Stimulated activated CD4-positive, alpha-beta T cell treated with anti-CD3 and anti-CD28 coated beads, Interleukin-12 subunit alpha, Interleukin-12 subunit beta, amount 100 ng/mL, for 4 hours (primary cell): Measurements from ENCODE around the gene ZNF93.
"Not testable (repeated sequence)": the region's sequence is repeated elsewhere in the genome, so short reads cannot be mapped to it uniquely, and the experiment has no call there.

Experiments
- DNase-seq: peaks from one replicate; pipeline ENCODE4 v3.0.0-alpha.2; 2020

Gene ZNF93

DNA sequence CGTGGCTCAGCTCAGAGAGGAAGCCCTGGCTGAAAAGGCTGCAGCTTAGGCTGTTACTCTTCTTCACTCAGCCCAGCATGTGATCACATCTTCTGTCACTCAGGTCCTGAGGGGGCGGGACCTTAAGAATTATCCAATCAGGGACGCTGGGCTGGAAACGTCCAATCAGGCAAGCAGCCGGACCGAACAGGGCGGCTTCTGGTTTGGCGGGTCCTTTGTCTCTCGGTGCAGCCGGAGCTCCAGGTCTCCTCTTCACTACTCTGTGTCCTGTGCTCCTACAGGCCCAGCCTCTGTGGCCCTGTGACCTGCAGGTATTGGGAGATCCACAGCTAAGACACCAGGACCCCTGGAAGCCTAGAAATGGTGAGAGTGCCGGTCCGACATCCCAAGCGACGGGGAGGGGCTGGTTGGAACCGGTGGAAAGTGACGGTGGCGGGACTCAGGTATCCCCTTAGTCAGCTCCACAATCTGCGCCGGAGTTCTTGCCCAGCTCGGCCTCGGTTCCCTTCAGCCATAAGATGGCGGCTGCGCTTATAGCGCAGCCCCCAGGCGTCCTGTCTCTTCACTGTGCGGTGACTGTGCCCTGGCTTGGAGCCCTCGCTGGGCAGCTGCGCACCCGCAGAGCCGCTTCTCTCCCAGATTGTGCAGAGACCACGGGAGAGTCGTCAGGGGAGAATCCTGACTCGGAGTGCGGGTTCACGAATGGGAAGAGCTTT, at the start of gene ZNF93:
Gene ZNF93, plus strand, starts transcription at position 218 of the 716 bp plus-strand sequence. Its CDS starts 143 bp downstream, at position 361.
- DNase-seq = peak; percentile 81

DNA sequence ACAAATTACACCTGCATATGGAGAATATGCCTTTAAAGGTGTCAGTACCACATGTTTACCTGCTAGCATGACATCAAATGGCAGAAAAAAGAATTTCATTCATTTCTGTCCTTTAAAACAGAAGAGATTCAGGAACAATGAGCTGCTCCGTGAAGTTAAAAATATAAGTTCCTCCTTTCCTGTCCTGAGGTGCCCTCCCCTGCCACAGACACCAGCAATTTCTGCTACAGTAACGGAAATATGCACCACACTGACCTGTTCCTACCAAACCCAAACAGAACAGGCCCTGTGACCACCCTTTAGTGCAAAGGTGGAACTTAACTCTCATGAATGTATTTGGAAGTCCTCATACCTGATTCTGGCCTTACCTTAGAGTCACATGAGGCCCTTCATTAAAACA, 49.0 kb upstream of the ZNF93 start:
- DNase-seq = not testable (repeated sequence)

DNA sequence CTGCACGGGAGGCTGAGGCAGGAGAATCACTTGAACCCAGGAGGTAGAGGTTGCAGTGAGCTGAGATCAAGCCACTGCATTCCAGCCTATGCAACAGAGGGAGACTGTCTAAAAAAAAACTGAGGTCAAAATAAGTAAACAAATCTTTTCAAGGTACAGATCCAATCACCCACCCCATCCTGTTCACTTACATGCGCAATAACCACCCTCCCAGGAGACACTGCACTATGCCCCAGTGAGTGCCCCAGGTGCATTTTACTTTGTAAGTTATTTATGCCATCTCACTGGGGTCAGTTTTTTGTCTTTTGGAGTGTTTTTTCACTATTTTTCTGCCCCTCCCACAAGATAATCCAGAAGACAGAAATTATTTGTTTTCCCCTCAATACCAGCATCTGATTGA, 42.0 kb upstream of the ZNF93 start:
- DNase-seq = no peak

DNA sequence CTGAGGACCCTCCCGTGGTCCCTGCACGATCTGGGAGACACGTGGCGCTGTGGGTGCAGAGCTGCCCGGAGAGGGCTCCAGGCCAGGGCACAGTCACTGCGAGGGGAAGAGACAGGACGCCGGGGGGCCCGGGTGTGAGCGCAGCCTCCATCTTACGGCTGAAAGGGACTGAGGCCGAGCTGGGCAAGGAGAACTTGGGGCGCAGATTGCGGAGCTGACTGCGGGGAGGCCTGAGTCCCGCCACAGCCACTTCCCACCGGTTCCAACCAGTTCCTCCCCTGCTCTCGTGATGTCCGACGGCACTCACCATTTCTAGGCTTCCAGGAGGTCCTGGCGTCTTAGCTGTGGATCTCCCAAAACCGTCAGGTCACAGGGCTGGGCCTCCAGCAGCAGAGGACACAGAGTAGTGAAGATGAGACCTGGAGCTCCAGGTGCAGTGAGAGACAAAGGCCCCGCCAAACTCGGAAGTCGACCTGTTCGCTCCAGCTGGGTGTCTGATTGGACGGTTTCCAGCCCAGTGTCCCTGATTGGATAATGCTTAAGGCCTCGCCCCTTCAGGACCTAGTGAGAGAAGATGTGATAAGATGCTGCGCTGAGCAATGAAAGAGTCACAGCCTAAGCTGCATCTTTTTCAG, 39.9 kb upstream of the ZNF93 start:
- peak; percentile 26 for DNase-seq

DNA sequence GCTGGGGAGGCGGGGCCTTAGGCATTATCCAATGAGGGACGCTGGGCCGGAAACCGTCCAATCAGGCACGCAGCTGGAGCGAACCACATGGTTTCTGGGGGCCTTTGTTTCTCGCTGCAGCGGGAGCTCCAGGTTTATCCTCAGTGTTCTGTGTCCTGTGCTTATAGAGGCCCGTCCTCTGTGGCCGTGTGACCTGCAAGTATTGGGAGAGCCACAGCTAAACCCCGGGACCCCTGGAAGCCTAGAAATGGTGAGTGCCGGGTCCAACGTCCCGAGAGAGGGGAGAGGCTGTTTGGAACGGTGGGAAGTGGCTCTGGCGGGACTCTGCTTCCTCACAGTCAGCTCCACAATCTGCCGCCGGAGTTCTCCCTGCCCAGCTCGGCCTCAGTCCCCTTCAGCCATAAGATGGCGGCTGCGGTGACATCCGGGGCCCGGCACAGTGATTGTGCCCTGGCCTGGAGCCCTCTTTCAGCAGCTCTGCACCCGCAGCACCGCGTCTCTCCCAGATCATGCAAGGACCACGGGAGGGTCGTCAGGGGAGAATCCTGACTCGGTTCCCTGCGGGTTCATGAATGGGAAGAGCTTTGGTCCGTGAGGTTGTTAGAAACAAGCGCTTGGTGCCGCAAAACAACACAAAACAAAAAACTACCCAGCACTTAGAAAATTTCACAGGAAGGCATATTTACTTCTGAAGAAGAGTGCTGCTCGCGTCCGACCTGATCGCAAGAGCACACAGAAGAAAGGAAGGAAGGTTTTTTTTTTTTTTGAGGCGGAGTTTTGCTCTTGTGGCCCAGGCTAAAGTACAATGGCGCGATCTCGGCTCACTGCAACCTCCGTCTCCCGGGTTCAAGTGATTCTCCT, 34.8 kb upstream of the ZNF93 start, which contains the start of gene ZNF253:
Gene ZNF253, plus strand, starts transcription at position 133 of the 861 bp plus-strand sequence. Its CDS starts 115 bp downstream, at position 248.
- DNase-seq = peak; percentile 93

DNA sequence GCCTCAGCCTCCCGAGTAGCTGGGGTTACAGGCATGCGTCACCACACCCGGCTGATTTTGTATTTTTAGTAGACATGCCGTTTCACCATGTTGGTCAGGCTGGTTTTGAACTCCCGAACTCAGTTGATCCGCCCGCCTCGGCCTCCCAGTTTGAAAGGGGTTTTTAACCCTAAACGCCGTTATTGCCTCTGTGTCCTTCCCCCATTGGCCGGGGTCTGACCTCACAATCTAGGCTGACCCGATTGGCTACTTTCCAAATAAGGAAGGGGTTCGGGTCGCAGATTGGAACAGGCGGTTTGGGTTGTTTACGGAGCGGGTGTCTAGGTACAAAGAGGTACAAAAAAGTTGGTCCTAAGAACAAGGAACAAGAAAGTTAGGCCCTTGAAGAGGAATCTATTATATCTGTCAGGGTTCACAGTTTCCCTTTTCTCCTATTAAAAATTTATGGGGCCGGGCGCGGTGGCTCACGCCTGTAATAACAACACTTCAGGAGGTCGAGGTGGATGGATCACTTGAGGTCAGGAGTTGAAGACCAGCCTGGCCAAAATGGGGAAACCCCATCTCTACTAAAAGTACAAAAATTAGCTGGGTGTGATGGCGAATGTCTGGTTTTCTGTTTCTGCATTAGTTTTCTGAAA, 34.0 kb upstream of the ZNF93 start:
- peak; percentile 26 for DNase-seq

DNA sequence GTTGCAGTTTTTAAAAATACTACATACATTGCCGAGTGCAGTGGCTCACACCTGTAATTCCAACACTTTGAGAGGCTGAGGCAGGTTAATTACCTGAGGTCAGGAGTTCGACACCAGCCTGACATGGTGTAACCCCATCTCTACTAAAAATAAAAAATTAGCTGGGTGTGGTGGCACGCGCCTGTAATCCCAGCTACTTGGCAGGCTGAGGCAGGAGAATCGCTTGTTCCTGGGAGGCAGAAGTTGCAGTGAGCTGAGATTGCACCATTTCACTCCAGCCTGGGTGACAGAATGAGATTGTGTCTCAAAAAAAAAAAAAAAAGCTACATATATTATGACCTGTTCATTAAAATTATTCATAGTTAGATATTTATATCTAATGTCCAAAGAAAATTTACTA, 30.7 kb upstream of the ZNF93 start:
- DNase-seq = not testable (repeated sequence)

DNA sequence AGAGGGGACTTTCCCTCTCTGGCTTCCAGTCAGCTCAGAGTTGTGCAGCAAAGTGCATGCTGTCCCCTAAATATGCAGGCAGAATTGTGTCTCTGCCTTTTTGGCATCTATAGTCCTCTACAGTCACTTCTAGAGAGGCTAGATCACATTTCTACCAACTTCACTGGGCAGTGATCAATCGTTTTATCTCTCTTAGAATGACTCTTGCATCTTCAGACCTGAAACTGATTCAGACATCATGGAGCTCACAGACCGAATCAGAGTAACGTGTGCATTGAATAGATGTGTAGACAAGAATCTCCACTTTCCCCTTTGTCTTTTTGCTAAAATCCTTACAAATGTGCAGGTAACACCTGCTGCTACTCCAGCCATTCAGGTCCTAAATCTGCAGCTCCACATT, 28.8 kb upstream of the ZNF93 start:
- DNase-seq = no peak

DNA sequence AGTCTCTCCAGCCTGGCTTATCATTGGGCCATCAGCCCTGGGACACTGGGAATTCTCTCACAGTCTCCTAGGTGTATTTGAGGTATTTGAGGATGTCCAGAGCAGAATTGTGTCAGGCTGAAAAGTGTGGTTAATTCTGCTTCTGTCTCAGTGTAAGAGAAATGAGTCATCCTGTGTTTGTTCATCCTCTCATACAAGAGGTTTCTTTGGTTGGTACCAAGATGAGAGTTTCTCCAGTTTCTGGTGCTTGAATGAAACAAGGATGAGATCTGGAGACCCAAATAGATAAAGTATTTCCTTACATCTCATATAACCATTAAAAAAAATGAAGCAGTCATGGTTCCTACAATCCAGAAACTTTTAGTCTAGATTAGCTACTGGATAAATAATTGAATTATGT, 27.4 kb upstream of the ZNF93 start:
- DNase-seq = no peak

DNA sequence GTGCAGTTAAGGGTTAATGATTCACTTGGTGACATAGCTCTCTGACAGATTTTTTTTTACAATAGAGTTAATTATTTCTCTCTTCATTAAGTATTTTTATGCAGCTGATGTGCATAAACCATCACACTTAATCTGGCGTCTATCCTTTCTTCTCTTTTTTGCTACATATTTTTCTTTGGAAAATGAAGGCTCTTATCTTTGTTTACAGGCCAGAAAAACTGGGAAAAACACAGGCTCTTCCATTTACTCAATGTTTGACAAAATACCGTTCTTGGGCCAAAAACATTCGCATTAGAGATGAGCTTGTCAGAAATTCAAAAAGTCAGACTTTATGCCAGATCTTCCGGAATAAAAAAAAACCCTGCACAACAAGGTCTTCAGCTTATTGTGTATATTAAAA, 23.0 kb upstream of the ZNF93 start:
- no peak for DNase-seq

DNA sequence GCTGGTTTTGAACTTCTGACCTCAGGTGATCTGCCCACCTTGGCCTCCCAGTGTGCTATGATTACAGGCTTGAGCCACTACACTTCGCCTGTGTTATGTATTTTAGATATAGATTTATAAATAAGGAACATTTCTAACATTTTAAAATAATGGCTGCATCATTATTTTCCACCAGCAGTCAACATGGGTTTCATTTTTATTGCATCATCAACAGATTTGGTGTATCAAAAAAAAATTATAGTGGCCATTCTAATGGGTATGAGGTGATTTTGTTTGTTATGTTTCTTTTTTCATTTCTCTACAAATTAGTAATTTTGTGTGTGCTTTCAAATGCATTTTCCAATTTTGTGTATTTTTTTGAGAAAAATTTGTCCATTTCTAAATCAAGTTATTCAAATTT, 16.2 kb upstream of the ZNF93 start:
- no peak for DNase-seq

DNA sequence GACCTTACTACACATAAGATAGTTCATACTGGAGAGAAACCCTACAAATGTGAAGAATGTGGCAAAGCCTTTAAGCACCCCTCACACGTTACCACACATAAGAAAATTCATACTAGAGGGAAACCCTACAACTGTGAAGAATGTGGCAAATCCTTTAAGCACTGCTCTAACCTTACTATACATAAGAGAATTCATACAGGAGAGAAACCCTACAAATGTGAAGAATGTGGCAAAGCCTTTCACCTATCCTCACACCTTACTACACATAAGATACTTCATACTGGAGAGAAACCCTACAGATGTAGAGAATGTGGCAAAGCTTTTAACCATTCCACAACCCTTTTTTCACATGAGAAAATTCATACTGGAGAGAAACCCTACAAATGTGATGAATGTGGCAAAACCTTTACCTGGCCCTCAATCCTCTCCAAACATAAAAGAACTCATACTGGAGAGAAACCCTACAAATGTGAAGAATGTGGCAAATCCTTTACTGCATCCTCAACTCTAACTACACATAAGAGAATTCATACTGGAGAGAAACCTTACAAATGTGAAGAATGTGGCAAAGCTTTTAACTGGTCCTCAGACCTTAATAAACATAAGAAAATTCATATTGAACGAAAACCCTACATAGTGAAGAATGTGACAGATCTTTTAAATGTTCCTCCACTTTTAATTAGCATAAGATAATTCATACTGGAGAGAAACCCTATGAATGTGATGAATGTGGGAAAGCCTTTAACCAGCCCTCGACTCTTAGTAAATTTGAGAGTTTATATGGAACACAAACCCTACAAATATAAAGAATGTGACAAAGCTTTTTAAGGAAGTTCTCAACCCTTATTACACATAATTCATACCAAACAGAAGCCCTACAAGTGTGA, 8.4 kb upstream of the ZNF93 start:
- DNase-seq = not testable (repeated sequence)

DNA sequence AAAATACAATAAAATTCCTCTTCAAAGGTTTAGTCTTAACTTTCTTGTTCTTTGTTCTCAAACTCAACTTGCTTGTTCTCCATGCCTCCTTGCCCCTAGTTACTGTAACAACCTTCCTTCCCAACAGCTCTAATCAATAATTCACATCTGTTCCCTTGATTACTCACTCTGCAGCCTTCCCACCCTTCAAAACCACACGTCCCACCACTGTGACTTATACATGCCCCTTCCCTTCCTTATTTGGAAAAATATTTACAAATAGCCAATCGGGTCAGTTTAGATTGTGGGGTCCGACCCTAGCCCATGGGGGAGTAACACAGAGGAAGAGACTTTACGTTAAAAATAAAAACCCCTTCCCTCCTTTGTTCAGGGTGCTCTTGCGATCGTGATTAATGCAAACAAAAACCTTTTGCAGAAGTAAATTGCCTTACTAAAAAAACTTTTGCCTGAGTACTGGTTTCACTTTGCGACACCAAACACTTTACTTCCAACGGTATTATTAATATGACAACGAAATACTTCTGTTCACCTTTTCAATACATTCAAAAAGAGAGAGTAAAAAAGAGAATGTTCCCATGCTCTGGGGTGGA, 512 bp upstream of the ZNF93 start:
- DNase-seq = no peak

DNA sequence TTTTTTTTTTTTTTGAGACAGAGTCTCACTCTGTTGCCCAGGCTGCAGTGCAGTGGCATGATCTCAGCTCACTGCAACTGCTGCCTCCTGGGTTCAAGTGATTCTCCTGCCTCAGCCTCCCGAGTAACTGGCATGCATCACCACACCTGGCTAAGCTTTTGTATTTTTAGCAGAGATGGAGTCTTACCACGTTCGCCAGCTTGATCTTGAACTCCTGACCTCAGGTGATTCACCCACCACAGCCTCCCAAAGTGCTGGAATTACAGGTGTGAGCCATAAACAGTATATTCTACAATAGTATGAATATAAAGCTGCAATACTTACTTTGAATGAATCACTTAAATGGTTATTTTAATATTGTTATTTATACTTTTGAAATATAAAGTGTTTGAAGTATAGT, 6.8 kb downstream of the ZNF93 start:
- DNase-seq = not testable (repeated sequence)

DNA sequence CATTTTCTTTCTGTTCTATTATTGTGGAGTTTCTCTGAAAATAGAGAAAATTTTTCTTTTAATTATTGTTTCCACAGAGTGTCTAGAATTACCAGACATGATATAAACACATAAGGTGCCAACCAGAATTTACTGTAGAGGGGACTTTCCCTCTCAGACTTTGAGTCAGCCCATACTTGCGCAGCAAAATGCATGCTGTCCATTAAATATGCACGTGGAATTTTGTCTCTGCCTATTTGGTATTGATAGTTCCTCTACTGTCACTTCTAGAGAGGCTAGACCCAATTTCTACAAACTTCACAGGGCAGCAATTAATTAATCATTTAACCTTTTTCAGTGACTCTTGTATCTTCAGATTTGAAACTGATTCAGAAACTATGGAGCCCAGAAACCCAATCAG, 8.9 kb downstream of the ZNF93 start:
- DNase-seq = no peak

DNA sequence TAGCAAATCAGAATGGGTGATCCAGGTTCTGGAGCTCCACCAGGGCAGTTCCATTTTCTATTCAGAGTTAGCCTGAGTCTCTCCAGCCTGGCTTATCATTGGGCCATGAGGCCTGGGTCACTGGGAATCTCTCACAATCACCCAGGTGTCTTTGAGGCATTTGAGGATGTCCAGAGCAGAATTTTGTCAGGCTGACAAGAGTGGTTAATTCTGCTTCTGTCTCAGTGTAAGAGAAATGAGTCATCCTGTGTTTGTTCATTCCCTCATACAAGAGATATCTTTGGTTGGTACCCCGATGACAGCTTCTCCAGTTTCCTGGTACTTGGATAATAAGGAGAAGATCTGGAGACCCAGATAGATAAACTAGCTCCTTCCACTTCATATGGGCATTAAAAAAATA, 10.4 kb downstream of the ZNF93 start:
- no peak for DNase-seq

DNA sequence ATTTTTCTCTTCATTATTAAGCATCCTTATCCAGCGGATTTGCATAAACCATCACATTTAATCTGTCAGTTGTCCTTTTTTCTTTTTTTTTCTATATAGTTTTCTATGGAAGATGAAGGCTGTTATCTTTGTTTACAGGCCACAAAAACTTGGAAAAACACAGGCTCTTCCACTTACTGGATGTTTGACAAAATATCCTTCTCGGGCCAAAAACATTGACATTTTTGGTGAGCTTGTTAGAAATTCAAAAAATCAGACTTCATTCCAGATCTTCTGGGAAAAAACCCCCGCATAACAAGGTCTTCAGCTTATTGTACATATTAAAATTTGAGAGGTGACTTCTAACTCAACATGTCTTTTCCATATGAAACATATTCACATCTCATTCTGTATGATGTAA, 13.8 kb downstream of the ZNF93 start:
- no peak for DNase-seq

DNA sequence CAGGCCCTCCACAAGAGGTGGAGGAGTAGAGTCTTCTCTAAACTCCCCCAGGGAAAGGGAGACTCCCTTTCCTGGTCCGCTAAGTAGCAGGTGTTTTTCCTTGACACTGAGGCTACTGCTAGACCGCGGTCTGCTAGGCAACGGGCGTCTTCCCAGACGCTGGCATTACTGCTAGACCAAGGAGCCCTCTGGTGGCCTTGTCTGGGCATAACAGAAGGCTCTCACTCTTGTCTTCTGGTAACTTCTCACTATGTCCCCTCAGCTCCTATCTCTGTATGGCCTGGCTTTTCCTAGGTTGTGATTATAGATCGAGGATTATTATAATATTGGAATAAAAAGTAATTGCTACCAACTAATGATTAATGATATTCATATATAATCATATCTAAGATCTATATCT, 29.7 kb downstream of the ZNF93 start:
- peak; percentile 7 for DNase-seq

DNA sequence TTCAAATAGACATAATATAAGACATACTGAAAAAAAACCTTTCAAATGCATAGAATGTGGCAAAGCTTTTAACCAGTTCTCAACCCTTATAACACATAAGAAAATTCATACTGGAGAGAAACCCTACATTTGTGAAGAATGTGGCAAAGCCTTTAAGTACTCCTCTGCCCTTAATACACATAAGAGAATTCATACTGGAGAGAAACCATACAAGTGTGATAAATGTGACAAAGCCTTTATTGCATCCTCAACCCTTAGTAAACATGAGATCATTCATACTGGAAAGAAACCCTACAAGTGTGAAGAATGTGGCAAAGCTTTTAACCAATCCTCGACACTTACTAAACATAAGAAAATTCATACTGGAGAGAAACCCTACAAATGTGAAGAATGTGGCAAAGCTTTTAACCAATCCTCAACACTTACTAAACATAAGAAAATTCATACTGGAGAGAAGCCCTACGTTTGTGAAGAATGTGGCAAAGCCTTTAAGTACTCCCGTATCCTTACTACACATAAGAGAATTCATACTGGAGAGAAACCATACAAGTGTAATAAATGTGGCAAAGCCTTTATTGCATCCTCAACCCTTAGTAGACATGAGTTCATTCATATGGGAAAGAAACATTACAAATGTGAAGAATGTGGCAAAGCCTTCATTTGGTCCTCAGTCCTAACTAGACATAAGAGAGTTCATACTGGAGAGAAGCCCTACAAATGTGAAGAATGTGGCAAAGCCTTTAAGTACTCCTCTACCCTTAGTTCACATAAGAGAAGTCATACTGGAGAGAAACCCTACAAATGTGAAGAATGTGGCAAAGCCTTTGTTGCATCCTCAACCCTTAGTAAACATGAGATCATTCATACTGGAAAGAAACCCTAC, 32.9 kb downstream of the ZNF93 start:
- not testable (repeated sequence) for DNase-seq

DNA sequence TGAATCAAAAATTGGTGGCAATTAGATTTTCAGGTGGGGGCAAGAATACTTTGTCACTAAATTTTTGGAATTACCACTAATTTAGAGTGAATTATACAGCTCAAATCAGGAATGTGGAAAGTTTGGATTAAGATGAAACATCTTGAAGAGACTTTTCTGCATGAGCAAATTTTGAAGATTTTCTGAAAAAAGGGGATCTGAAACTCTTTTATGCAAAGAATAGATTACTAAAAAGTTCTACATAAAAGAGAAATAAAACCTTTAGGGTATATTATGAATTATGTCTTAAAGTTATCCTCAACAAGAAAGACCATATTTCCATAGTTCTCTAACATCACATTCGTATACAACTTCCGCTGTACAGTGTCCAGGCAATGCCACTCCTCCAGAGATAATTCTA, 36.7 kb downstream of the ZNF93 start:
- DNase-seq = no peak

DNA sequence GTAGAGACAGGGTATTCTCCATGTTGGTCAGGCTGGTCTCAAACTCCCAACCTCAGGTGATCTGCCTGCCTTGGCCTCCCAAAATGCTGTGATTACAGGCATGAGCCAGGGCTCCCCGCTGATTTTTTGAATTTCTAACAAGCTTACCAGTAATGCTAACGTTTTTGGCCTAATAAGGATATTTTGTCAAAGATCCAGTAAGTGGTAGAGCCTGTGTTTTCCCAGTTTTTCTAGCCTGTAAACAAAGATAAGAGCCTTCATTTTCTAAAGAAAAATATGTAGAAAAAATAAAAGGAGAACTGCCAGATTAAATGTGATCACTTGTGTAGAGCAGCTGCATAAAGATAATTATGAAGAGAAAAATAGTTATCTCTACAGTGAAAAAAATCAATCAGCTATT, 37.7 kb downstream of the ZNF93 start:
- no peak for DNase-seq
